HG03460 (cell line): ENCODE results near the gene TSPAN12.
A peak's percentile ranks its signal among the peaks of the same experiment; 100 is the strongest.
"Not testable (repeated sequence)": the region's sequence is repeated elsewhere in the genome, so short reads cannot be mapped to it uniquely, and the experiment has no call there.

ENCODE experiments used
- ATAC-seq: cut with Tn5 transposase; IDR thresholded peaks from one replicate; pipeline ENCODE4 v1.9.1; 2021; ENCODE audit not compliant: unreplicated experiment

Gene TSPAN12

DNA sequence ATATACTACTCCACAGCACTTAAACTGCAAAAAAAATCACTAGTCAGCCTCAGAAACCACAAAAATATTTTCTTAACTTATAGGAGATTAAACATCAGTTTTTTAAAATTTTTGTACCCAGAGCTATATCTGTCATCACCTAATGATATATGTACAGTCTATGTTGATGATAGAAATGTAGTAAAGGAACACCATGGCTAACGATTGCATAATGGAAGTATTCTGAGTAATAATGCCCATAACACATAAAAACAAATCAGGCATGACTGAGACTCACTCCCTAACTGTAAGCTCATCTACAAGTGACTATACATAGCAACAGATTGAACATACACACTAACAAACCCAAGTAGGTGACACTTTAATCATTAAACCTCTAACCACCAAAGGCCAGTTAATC, 51.3 kb downstream of the TSPAN12 start:
- ATAC-seq, result peak; percentile 67

DNA sequence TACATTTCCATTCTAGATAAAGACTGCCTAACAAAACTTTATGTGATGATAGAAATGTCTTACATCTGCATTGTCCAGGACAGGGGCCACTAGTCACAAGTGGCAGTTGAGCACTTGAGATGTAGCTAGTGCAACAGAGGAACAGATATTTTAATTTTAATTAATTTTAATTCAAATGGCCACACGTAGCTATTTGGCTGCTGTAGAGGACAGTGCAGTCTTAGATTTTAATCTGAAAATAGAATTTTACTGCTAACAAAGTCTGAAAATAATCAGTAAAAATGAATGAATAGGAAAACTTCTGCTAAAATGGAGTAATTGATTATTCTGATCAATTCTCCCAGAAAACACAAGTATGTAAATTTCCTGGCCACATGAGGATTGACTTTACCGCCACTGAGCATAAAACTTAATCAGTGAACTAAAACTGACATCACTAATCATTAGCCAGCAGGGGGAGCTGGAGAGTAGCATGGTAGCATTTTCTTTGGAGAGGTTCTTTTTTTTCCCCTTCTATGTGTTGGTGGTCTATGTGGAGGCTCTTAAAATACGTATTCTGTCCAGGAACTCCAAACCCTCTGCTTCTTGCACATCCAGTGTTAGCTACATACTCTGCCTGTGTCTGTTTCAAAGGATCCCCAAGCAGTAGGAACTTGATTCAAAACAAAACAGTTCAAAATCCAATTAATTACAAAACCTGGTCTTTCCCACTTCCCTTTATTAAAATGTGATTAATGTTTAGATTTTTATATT, 52.1 kb downstream of the TSPAN12 start:
- ATAC-seq, result peak; percentile 64

DNA sequence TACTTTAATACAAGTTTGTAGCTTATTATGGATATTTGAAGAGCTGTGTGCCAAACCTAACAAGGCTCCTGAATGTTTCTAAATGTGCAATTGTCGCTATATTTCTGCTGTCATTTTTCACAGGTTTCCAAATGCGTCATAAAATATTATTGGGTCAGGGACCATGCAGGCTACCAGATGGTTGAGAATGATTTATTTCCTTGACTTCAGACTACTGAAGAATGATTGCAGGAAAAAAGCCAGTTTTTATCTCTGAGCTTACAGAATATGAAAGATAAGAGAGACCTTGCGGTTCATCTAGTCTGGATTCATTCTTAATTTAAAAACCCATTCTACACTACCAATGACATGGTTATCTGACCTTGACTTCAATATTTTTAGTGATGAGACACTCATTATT, 55.2 kb downstream of the TSPAN12 start:
- no peak for ATAC-seq

DNA sequence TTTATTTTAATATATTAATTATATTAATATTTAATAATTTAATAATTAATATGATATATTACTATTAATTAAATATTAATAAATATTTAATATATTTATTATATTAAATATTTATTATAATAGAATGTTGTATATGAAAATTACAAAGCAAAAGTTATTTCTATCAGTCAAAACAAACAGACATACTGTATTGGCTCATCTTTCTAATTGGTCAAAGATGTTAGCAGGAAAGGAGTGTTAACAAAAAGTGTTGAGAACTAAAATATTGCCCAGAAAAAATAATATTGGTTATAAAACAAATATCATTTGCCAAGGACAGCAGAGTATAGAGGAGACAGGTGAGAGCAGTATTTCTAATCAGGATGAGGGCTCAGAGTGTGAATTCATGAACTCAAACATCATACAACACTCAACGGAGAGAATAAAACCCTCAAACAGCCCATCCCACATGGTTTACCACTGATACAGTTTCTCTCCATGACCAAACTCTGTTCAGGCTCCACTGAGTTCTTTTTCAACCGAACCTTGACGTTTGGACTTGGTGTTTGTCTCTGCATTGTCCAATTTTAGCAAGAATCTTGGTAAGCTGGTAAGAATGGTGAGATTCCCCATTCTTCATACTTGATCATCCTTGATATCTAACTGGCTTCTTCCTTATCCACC, 58.0 kb downstream of the TSPAN12 start:
- no peak for ATAC-seq

DNA sequence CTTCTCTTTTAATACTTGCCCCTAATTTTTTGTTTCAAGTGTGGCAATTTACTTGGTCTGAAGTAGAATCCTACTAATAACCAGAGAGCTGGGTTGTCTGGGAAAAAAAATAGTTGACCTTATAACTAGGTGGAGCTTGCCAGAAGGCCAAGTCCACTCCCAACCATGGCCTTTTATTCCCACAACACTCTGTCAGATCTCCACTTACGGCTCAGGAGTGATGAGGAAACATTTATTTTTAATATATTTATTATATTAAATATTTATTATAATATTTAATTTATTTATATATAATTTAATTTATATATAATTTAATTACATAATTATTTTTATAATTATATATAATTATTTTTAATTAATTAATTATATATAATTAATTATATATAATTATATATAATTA, 58.8 kb downstream of the TSPAN12 start:
- no peak for ATAC-seq

DNA sequence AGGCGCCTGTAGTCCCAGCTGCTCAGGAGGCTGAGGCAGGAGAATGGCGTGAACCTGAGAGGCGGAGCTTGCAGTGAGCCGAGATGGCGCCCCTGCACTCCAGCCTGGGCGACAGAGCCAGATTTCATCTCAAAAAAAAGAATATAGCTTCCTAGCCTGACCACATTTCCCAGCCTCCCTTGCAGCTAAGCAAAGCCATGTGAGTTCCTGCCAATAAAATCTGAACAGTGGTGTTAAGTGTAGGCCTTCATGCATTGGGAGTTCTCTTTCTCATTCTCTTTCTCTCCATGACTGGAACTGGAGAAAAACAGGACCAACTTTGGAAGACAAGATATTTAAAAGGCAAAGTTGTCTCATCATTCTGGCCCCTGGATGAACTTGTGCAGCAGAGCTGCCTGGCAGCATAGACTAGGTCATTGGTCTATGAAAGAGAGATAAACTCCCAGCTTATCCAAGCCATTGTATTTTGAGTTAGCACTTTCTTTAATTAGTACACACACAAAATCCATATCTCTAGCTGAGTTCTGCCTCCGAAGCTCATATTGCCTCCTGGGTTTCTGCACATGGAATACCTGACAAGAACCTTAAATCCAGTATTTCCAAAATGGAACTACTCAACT, 60.8 kb downstream of the TSPAN12 start:
- ATAC-seq, result no peak

DNA sequence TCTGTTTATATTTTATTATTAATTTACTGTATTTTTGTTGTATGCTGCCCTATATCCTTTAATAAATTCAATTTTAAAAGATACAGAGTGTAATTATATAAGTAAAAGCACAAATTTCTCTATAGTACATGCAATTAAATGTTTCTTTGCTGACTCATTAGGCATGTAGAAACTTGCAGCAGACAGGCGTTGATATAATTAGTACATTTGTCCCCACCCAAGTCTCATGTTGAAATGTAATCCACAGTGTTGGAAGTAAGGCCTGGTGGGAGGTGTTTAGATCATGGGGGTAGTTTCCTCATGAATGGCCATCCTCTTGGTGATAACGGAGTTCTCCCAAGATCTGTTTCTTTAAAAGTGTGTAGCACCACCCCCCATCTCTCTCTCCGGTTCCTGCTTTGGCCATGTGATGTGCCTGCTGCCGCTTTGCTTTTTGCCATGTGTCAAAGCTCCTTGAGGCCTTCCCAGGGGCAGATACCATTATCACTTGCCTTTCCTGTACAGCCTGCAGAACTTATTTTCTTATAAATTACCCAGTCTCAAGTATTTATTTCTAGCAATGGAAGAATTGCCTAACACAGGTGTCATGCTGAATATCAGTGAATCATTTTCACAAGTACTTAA, 63.7 kb downstream of the TSPAN12 start:
- ATAC-seq, result no peak

DNA sequence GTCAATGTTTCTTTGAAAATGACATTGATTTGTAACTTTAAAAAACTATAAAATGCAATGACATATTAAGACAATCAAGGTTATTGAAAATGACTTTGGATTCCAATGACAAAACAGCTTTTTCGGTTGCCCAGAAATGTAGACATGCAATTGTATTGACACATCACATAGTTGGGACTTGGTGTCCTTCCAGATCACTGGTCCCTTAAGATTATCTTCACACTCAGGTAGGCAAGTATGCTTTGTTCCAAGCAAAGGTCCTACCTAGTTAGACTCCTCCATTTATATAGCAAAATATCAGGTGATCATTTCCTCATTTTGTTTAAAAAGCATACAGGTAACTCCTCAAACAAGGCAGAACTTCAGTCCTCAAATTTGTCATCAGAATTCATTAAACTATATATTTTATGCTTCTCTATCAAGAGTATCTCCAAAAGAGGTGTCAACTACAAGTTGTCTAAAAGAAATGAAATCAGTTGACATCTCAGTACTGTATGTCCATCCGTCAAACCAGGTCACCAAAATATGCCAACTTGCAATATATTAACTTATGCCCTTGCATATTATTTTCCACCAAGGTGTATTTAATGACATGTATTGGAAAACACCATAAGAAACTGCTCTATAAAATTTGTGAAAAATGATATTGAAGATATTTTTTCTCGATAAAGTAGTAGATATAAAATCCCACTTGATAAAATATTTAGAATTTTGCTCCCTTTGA, 64.6 kb downstream of the TSPAN12 start:
- no peak for ATAC-seq

DNA sequence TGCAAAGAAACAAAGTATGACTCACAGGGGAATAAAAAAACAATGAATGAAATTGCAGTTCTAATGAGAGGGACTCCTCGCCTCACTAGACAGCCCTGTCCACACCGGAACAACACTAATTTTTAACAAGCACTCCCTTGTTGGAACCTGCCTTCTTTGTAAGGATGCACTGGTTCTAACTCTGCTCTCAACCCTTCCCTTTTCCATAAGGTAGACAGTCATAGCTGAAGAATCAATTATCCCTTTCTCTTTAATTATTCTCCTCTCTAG, 65.1 kb downstream of the TSPAN12 start:
- no peak for ATAC-seq

DNA sequence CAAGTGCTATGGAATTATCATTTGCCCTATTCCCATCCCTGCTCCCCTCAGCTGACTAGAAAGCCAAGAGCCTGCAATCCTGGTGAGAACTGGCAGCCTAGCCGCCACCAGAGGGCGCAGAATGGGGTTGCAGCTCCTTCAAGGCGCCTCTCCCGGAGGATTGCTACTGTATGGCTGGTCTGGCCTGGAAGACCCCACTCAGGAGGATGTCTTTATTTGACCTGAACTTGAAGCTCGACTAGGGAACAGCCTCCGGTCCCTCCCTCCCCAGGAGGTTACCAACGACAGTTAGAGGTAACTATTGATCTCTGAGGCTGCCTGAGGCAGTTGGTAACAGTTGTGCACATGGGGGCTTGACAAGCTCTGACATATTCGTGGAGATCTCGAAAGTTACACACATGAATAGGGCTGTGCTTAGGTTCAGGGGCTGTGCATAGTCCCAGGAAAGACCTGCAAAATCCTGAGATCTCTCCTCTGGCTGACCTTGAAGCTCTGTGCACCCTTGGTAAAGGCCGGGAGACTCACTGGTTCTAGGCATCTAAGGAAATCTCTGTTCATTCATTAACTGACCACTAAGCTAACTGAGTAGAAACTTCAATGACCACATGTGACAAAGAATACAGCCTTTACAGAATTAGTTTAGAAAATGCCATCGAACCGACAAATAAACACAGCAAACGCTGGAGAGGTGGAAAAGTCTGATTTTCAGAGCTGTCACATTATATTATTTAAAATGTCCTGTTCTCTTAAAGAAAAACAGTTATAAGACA, 65.7 kb downstream of the TSPAN12 start:
- peak; percentile 92 for ATAC-seq

DNA sequence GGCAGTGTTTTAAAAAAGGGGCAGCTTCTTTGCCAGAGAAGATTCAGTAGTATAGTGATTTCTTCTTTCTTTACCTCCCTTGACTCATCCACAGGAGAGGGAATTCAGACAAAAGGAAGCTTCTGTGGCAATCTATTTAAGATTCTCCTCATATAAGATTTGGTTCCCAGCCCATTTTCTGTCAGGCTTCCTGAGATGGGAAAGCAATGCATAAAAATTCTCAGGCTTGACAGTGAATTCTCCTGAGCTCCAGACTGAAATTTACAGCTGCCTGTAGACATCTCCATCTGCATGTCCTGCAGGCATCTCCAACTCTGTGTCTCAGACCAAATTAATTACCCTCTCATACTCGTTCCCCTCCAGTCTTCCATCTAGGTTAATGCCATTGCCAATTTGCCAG, 72.8 kb downstream of the TSPAN12 start:
- no peak for ATAC-seq

DNA sequence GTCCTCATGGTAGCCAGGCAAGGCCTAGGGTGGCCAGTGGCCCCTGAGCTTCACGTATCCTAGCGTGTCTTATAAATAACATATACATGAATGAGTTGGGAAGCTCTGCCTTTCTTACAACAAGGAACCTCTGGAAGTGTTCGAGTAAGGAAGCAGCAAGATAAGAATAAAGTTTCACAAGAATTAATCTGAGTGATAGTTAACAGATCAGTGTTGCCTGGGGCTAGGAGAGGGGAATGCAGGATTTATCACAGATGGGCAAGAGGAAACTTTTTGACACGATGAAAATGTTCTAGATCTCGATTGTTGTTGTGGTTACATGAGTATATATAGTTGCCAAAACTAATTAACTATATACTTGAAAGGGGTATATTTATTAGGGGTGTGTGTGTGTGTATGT, 74.2 kb downstream of the TSPAN12 start:
- no peak for ATAC-seq

DNA sequence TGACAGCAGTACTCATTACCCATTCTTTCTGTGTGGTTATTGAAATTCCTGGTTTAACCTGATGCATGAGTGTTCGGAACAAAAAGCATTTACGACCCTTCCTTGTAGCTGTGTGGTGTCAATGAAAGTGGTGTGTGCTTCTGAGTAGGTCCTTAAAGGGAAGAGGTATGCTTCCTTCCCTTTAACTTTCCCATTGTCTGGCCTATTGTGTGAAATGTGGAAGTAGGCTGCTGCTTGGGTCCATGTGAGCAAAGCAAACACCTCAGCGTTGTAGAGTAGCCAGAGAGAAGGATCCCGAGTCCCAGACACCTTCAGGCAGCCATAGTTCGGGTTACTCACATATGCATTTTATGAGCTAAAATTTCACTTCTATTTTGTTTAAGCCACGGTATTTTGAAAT, 74.7 kb downstream of the TSPAN12 start:
- no peak for ATAC-seq

DNA sequence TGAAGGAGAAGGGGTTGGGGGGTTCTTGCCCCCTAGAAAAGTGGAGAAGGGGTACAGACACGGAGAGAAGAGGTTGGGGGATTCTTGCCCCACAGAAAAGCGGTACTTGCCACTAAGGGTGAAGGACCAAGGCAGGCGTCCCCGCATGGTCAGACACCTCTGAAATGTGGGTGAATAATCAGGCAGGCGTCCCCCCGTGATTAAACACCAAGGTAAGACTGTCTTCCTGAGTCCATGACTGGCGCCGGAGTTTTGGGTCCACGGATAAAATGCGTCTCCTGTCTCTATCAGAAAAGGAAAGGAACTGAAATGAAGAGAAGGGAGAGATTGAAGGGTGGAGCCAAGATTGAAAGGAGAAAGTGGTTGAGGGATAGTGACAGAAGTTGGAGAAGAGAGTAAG, 76.0 kb downstream of the TSPAN12 start:
- ATAC-seq, result not testable (repeated sequence)

DNA sequence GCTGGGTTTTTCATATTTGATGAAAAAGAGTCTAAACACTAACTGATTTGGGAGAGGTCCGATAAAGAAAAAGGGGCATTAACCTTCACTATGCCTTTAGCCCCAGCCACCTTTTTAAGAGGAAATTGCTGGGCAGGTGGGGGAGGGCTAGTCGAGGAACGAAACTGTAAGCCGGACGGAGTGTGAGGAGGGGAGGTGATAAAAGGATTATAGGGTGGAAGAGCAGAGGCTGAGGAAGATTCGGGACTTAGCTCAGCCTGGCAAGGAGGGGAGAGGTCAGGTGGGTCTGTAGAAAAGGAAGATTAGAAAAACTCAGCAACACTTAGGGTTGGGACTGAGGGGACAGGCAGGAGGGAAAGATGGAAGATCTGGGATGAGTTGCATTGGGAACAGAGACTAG, 77.0 kb downstream of the TSPAN12 start:
- no peak for ATAC-seq

DNA sequence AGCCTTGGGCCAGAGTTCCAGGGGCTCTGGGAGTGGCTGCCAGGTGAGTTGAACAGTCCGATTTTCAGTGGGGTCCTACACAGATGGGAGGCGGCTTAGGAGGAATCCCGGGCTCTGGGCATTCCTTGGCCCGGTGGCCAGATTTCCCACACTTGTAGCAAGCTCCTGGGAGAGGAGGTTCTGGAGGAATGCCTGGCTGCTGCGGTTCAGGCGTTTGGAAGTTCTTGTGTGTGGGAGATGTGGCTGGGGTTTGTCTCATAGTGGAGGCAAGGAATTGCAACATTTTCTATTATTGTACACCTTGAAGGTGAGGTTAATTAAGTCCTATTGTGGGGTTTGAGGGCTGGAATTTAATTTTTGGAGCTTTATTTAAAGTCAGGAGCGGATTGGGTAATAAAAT, 77.5 kb downstream of the TSPAN12 start:
- ATAC-seq, result not testable (repeated sequence)

DNA sequence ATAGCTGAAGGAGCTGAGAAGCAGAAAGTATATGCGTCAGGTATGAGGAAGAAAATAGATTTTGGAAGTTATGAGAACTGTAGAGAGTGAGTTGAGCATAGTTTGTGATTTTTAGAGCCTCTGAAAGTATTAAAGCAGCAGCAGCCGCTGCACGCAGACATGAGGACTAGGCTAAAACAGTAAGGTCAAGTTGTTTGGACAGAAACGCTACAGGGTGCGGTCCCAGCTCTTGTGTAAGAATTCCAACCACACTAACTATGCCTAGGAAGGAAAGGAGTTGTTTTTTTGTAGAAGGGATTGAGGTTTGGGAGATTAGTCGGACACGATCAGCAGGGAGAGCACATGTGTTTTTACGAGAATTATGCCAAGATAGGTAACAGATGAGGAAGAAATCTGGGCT, 78.9 kb downstream of the TSPAN12 start:
- ATAC-seq, result not testable (repeated sequence)

DNA sequence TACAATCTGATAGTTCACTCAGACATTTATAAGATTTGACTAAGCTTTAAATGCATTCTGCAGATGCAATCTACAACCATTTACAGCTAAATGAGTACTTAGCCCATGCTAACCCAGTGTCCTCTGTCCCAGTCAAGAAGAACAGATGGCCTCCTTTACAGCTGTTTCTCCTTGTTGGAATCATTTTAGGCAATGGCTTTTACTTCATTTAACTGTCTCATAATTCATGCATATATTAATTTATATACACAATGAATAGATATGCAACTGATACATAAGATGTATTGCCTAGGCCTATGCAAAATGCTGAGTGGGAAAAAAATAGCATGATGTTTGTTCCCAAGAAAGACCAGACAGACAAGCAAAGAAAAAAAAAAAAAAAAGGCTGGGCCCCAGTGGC, 82.2 kb downstream of the TSPAN12 start:
- ATAC-seq, result no peak

DNA sequence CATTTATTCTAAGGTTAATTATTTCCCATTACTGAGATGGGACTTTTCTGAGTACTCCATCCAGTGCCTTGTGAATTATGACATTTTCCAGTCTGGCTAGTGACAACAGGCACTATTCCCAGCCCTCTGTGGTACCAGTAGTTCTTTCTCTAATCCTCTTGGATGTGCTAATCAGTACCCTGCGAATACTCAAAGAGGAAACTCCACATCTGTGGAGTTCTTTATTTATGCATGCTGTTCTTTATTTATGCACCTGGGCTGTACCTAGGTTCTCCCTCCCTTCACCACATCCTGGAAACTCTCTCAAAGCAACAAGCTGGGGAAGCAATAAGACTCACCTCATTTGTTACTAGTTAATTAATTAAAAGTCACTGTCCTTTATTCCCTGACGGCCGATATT, 83.5 kb downstream of the TSPAN12 start:
- ATAC-seq, result no peak

DNA sequence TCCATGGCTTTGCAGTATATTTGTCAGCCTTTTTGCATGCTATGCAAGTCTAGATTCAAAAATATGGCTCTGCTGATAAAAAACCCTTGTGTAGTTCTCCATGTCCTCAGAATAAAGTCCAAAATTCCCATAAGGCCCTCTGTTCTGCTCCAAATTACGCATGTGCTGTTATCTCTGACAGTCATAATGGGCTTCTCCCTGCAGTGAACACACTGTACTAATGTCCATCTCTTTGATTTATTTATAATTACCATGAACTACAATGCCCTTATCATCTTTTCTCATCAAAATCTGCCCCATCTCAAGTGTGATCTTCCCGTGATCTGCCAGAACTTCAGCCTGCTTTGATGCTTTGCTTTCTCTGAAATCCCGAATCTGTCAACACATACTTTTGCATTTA, 87.7 kb downstream of the TSPAN12 start:
- no peak for ATAC-seq

DNA sequence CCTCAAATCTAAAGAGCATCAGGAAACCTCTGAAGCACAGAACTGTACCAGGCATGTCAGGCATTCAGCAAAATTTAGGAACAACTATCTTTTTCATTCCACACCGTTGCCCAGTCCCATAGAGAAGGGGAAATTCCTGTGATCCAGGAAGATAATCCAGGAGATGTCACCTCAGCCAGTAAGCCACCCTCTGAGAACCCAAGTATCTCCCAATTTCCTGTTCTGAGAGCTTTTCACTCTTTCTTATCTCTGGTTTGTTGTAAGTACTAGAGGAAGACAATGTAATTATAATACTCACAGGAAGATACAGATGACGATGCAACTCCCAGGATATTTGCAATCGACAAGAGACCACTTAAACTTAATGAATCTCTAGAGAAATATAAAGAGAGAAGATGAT, 97.1 kb downstream of the TSPAN12 start:
- ATAC-seq, result no peak
